GM18526 (cell line): ENCODE data around the gene CCNY.

ENCODE experiments used
- POLR2A ChIP-seq: IDR thresholded peaks from 3 replicates; pipeline ENCODE4 v1.6.1; 2011; ENCODE audit not compliant: insufficient read length; ENCODE audit errors: extremely low read depth

CCNY gene

GRCh38 chr10:35327790-35328403 is 8.4 kb upstream of the CCNY start:
- no peak for TF ChIP-seq POLR2A

GRCh38 chr10:35328404-35329037 is 7.8 kb upstream of the CCNY start:
- no peak for TF ChIP-seq POLR2A

GRCh38 chr10:35329520-35329919 is 6.8 kb upstream of the CCNY start:
- no peak for TF ChIP-seq POLR2A

GRCh38 chr10:35331894-35332640 is 4.2 kb upstream of the CCNY start:
- no peak for TF ChIP-seq POLR2A

GRCh38 chr10:35334297-35334696 is 2.0 kb upstream of the CCNY start:
- TF ChIP-seq POLR2A: no peak

GRCh38 chr10:35335133-35336083 is 901 bp upstream of the CCNY start:
- no peak for TF ChIP-seq POLR2A

- TF ChIP-seq POLR2A: no peak
Observed at GRCh38 chr10:35336921-35337823, 863 bp downstream of the CCNY start.

GRCh38 chr10:35339942-35340341 is 3.6 kb downstream of the CCNY start:
- TF ChIP-seq POLR2A: no peak

GRCh38 chr10:35340975-35341374 is 4.7 kb downstream of the CCNY start:
- TF ChIP-seq POLR2A: no peak

GRCh38 chr10:35341521-35341920 is 5.2 kb downstream of the CCNY start:
- TF ChIP-seq POLR2A: no peak

GRCh38 chr10:35342183-35342753 is 6.0 kb downstream of the CCNY start:
- TF ChIP-seq POLR2A: no peak

GRCh38 chr10:35343739-35344138 is 7.4 kb downstream of the CCNY start:
- TF ChIP-seq POLR2A: no peak

- TF ChIP-seq POLR2A: no peak
Observed at GRCh38 chr10:35345383-35345742, 9.1 kb downstream of the CCNY start.

GRCh38 chr10:35346248-35346647 is 9.9 kb downstream of the CCNY start:
- no peak for TF ChIP-seq POLR2A

- TF ChIP-seq POLR2A: no peak
Observed at GRCh38 chr10:35347121-35347562, 10.8 kb downstream of the CCNY start.
